SIG-M5 (cell line): ENCODE data around the gene MYO18A.

Experiments used
- DNase-seq: peaks from one replicate; lab custom pipeline; 2025; lab: John Stamatoyannopoulos, UW

Gene MYO18A

GRCh38 chr17:29124135-29124924, 55.9 kb downstream of the MYO18A start:
- DNase-seq, result no peak

GRCh38 chr17:29123111-29123510, 57.1 kb downstream of the MYO18A start:
- DNase-seq, result no peak

GRCh38 chr17:29121442-29121841, 58.8 kb downstream of the MYO18A start:
- DNase-seq, result no peak

- no peak for DNase-seq
Observed at GRCh38 chr17:29120433-29120832, 59.8 kb downstream of the MYO18A start.

- DNase-seq, result no peak
Observed at GRCh38 chr17:29119265-29119664, 60.9 kb downstream of the MYO18A start.

GRCh38 chr17:29116804-29117753, 63.1 kb downstream of the MYO18A start:
- no peak for DNase-seq

GRCh38 chr17:29115961-29116803, 64.0 kb downstream of the MYO18A start:
- DNase-seq, result no peak

- no peak for DNase-seq
Observed at GRCh38 chr17:29115435-29115834, 64.8 kb downstream of the MYO18A start.

- no peak for DNase-seq
Observed at GRCh38 chr17:29114141-29114540, 66.1 kb downstream of the MYO18A start.

GRCh38 chr17:29113334-29113733, 66.9 kb downstream of the MYO18A start:
- DNase-seq, result no peak

- DNase-seq, result no peak
Observed at GRCh38 chr17:29112771-29113295, 67.4 kb downstream of the MYO18A start.

GRCh38 chr17:29111816-29112499, 68.2 kb downstream of the MYO18A start:
- DNase-seq, result no peak

GRCh38 chr17:29110372-29110757, 69.8 kb downstream of the MYO18A start:
- DNase-seq, result no peak

- no peak for DNase-seq
Observed at GRCh38 chr17:29109477-29110371, 70.5 kb downstream of the MYO18A start.

GRCh38 chr17:29108823-29109476, 71.2 kb downstream of the MYO18A start:
- no peak for DNase-seq

- DNase-seq, result no peak
Observed at GRCh38 chr17:29107933-29108822, 72.0 kb downstream of the MYO18A start.

- no peak for DNase-seq
Observed at GRCh38 chr17:29107084-29107483, 73.1 kb downstream of the MYO18A start.

GRCh38 chr17:29103341-29103740, 76.9 kb downstream of the MYO18A start:
- no peak for DNase-seq

GRCh38 chr17:29102741-29103181, 77.4 kb downstream of the MYO18A start:
- no peak for DNase-seq
